Cardiac muscle cell (in vitro differentiated cells and primary cell): ENCODE results near the gene COL4A4. TPM values are rescaled to one million over a fixed set of nuclear protein-coding genes. Genes with fewer than 3 reads are reported as not detected.

ENCODE experiments used
- DNase-seq, 2 donors: peaks; one replicate each; pipeline versions ENCODE4 v3.0.0 to v3.0.0-alpha.2; 2010 to 2017; ENCODE audit warnings: low read depth in 1 of 2, low spot score in 1 of 2
- H3K27ac ChIP-seq: fragments of 200-600 bp; sonication (generic); 2 replicates; pipeline ENCODE4 v1.5.1; 2016
- H3K27me3 ChIP-seq: fragments of 200-600 bp; sonication (generic); 2 replicates; pipeline ENCODE4 v1.6.0; 2016; ENCODE audit warnings: control low read depth
- H3K36me3 ChIP-seq: fragments of 200-600 bp; sonication (generic); 2 replicates; pipeline ENCODE4 v1.5.1; 2016; ENCODE audit warnings: control low read depth
- H3K4me1 ChIP-seq: fragments of 200-600 bp; sonication (generic); 2 replicates; pipeline ENCODE4 v1.8.1; 2017; ENCODE audit warnings: low read depth, mild to moderate bottlenecking, mixed run types
- H3K4me3 ChIP-seq: fragments of 200-600 bp; sonication (generic); 2 replicates; pipeline ENCODE4 v1.5.1; 2016; ENCODE audit warnings: mild to moderate bottlenecking
- H3K9me3 ChIP-seq: fragments of 200-600 bp; sonication (generic); 2 replicates; pipeline ENCODE4 v1.5.1; 2017; ENCODE audit warnings: low read depth, mild to moderate bottlenecking, control low read depth
- polyA plus RNA-seq: library from polyadenylated mRNA; unstranded; fragments of >200 nt; fragmentation: Nextera tagmentation; extraction: Ambion mirVana; gene quantifications from 2 replicates; pipeline ENCODE4 v1.2.1, GENCODE V29; 2016
- total RNA-seq: library from RNA; depleted of rRNA; stranded (reverse); fragments of >200 nt; gene quantifications from 2 replicates; pipeline ENCODE4 v1.2.3, GENCODE V29; 2016
- TF ChIP-seq, protein P1 (sequence below): IDR thresholded peaks from 2 replicates; pipeline ENCODE4 v1.5.1; 2012; ENCODE audit warnings: low read depth, mild to moderate bottlenecking, low read length

The COL4A4 gene
- total and polyA plus RNA-seq, 2 experiments from 2014 or later = 0.07 to 0.15 TPM

- H3K4me3 ChIP-seq = no peak overlapping the region
- H3K27me3 ChIP-seq = no peaks in the 10 kb centered on the region
- H3K27ac ChIP-seq = no peak overlapping the region
- H3K36me3 ChIP-seq = no peaks in the 10 kb centered on the region
- DNase-seq = no peak
- TF ChIP-seq, protein P1, sequence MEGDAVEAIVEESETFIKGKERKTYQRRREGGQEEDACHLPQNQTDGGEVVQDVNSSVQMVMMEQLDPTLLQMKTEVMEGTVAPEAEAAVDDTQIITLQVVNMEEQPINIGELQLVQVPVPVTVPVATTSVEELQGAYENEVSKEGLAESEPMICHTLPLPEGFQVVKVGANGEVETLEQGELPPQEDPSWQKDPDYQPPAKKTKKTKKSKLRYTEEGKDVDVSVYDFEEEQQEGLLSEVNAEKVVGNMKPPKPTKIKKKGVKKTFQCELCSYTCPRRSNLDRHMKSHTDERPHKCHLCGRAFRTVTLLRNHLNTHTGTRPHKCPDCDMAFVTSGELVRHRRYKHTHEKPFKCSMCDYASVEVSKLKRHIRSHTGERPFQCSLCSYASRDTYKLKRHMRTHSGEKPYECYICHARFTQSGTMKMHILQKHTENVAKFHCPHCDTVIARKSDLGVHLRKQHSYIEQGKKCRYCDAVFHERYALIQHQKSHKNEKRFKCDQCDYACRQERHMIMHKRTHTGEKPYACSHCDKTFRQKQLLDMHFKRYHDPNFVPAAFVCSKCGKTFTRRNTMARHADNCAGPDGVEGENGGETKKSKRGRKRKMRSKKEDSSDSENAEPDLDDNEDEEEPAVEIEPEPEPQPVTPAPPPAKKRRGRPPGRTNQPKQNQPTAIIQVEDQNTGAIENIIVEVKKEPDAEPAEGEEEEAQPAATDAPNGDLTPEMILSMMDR = no peak
- H3K9me3 ChIP-seq = no peaks in the 10 kb centered on the region
- no peaks in the 10 kb centered on the region for H3K4me1 ChIP-seq
Measured at GRCh38 chr2:226985583-226985946, 178.4 kb downstream of the COL4A4 start.

GRCh38 chr2:226984750-226985582 lies 179.0 kb downstream of the COL4A4 start:
- TF ChIP-seq, protein P1 = peak; percentile 59
- no peaks in the 10 kb centered on the region for H3K9me3 ChIP-seq
- peak; percentile 65 to 89 for DNase-seq
- no peak overlapping the region for H3K4me3 ChIP-seq
- no peaks in the 10 kb centered on the region for H3K36me3 ChIP-seq
- H3K4me1 ChIP-seq = no peaks in the 10 kb centered on the region
- no peaks in the 10 kb centered on the region for H3K27me3 ChIP-seq
- H3K27ac ChIP-seq = no peak overlapping the region

- no peaks in the 10 kb centered on the region for H3K27me3 ChIP-seq
- no peaks in the 10 kb centered on the region for H3K9me3 ChIP-seq
- no peak for DNase-seq
- H3K4me3 ChIP-seq = no peak overlapping the region
- no peak overlapping the region for H3K27ac ChIP-seq
- H3K4me1 ChIP-seq = no peaks in the 10 kb centered on the region
- no peaks in the 10 kb centered on the region for H3K36me3 ChIP-seq
- TF ChIP-seq, protein P1 = no peak
Measured at GRCh38 chr2:226983895-226984749, 179.9 kb downstream of the COL4A4 start.

DNA sequence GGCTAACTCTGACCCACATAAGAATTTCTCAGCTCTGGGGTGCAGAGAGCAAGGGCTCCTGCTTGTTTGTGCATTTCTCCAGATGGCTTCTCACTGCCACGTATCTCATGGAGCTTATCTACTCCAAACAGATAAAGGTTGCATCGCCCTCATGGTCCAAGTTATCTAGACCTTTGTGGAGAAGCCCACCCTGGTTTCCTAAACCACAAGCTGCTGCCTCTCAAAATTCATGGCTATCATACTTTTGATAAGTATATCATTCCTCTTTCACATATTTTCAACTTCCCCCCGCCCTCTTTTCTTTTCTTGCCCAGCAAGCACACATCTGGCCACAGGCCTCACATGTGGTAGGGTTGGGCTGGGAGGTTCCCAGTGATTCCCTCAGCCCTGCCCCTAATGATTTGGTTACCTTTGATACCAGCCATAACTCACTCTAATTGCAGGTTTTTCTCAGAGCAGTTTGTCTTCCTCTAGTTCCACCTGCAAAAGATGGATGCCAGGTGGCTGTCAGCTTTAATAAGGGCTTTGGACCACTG lies 182.1 kb downstream of the COL4A4 start:
- H3K27me3 ChIP-seq = no peaks in the 10 kb centered on the region
- no peak overlapping the region for H3K4me3 ChIP-seq

DNA sequence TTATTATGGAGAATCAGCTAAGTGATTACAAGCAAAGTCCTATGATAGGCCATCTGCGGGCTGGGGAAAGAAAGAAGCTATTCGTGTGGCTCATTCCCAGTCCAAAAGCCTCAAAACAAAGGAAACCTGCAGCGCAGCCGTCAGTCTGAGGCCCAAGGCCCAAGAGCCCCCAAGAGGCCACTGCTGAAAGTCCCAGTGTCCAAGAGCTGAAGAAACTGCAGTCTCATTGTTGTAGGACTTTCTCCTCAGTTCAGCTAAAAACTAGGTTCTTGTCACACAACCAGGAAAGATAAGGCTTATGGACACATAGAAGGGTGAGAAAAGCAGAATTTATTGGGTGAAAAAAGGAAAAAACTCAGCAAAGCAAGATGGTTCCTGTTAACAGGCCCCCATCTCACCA lies 185.0 kb downstream of the COL4A4 start:
- no peaks in the 10 kb centered on the region for H3K36me3 ChIP-seq
- no peaks in the 10 kb centered on the region for H3K9me3 ChIP-seq
- no peak overlapping the region for H3K27ac ChIP-seq
- H3K4me3 ChIP-seq = no peak overlapping the region
- H3K27me3 ChIP-seq = no peaks in the 10 kb centered on the region
- H3K4me1 ChIP-seq = no peaks in the 10 kb centered on the region
- no peak for DNase-seq
- TF ChIP-seq, protein P1 = no peak

More for the DNA sequence above, 182.1 kb downstream of the COL4A4 start:
- H3K4me1 ChIP-seq = no peaks in the 10 kb centered on the region
- H3K36me3 ChIP-seq = no peaks in the 10 kb centered on the region
- DNase-seq = peak in 1 of 2 donors; percentile 31
- no peak overlapping the region for H3K27ac ChIP-seq
- no peaks in the 10 kb centered on the region for H3K9me3 ChIP-seq
- TF ChIP-seq, protein P1 = no peak
